Measurements from ENCODE around the gene NAT9.

GRCh38 chr17:74775409-74776043, 619 bp downstream of the NAT9 start:
- no peak for TF ChIP-seq CTCF (IDR thresholded peaks at IDR 0.05)
- TF ChIP-seq POLR2A (IDR thresholded peaks at IDR 0.05), result no peak
